T-helper 2 cell treated with Interferon-gamma antibody and Interleukin-4, amounts not matched to agents 100 ng/mL and 5 ng/mL, for 36 hours (primary cell): Measurements from ENCODE around the gene OR1N2. TPM values are rescaled to one million over a fixed set of nuclear protein-coding genes. Genes with fewer than 3 reads are reported as not detected.

Source experiments
- total RNA-seq: library from RNA; stranded (reverse); gene quantifications from 2 replicates; pipeline ENCODE4 v1.2.3, GENCODE V29; 2022

Gene OR1N2
- total RNA-seq, 1 donor from 2014 or later: not detected

Other genes with a start within 250 kb of the OR1N2 start
- 0.43 and 0.45 TPM in 2 replicates for gene PTGS1, start 182.1 kb upstream of the OR1N2 start, total RNA-seq
- gene OR1J1, start 75.2 kb upstream of the OR1N2 start, total RNA-seq: not detected in 2 replicates
- not detected in 2 replicates for gene OR1J2, start 42.3 kb upstream of the OR1N2 start, total RNA-seq
- gene OR1J4, start 34.0 kb upstream of the OR1N2 start, total RNA-seq: not detected in 2 replicates
- not detected in 2 replicates for gene OR1N1, start 25.8 kb upstream of the OR1N2 start, total RNA-seq
- gene OR1L8, start 30.3 kb downstream of the OR1N2 start, total RNA-seq: 0.30 TPM in 1 of 2 replicates, not detected in the other
- not detected in 2 replicates for gene OR1Q1, start 61.6 kb downstream of the OR1N2 start, total RNA-seq
- gene OR1B1, start 104.5 kb downstream of the OR1N2 start, total RNA-seq: not detected in 2 replicates
- not detected in 2 replicates for gene OR1L1, start 108.6 kb downstream of the OR1N2 start, total RNA-seq
- gene OR1L3, start 122.0 kb downstream of the OR1N2 start, total RNA-seq: not detected in 2 replicates
- gene OR1L4, start 170.9 kb downstream of the OR1N2 start, total RNA-seq: not detected in 2 replicates
- not detected in 2 replicates for gene OR1L6, start 189.2 kb downstream of the OR1N2 start, total RNA-seq
- gene OR5C1, start 235.8 kb downstream of the OR1N2 start, total RNA-seq: not detected in 2 replicates
- gene OR1K1, start 247.0 kb downstream of the OR1N2 start, total RNA-seq: not detected in 2 replicates